SK-N-SH (cell line): ENCODE measurements around the gene UVRAG. TPM values are rescaled to one million over a fixed set of nuclear protein-coding genes. Genes with fewer than 3 reads are reported as not detected.

Experiments used
- CTCF ChIA-PET: fragments of 300-600, 350-600 bp; formaldehyde crosslinking; extraction: SDS; loops from one replicate; lab custom pipeline; 2021; lab: Yijun Ruan, JAX
- POLR2A ChIA-PET: fragments of 350-600 bp; sonication (Branson Sonifier 250); formaldehyde crosslinking; extraction: SDS; loops from one replicate; lab custom pipeline; 2020; ENCODE audit warnings: antibody characterized with exemption, inconsistent platforms; lab: Yijun Ruan, JAX
- DNase-seq: peaks from one replicate; pipeline ENCODE4 v3.0.0; 2012
- H2AFZ ChIP-seq: fragments of 200-600 bp; sonication (generic); 2 replicates; pipeline ENCODE4 v1.8.1; 2016; ENCODE audit warnings: antibody characterized with exemption, mild to moderate bottlenecking, low read depth
- H3F3A ChIP-seq: fragments of 200-600 bp; sonication (generic); replicated peaks from 2 replicates; pipeline ENCODE3; 2016; ENCODE audit warnings: antibody characterized with exemption, mild to moderate bottlenecking; ENCODE audit not compliant: insufficient read depth
- H3K27ac ChIP-seq, 2 experiments: fragments of 200-500 bp in 1 of 2; fragments of 200-600 bp in 1 of 2; sonication (Bioruptor generic) in 1 of 2; sonication (generic), shearing (Covaris generic) in 1 of 2; 2 replicates each; pipeline versions ENCODE4 v1.5.1 to v1.6.1; 2014 to 2016; ENCODE audit warnings: low read depth in 2 of 2, inconsistent platforms in 1 of 2, low read length in 1 of 2, mild to moderate bottlenecking in 1 of 2, mixed read lengths in 1 of 2
- H3K27me3 ChIP-seq: fragments of 200-600 bp; sonication (generic), shearing (Covaris generic); 2 replicates; pipeline ENCODE4 v1.6.1; 2016; ENCODE audit warnings: mixed run types; ENCODE audit not compliant: insufficient read depth
- H3K36me3 ChIP-seq, 2 experiments: fragments of 200-500 bp in 1 of 2; fragments of 200-600 bp in 1 of 2; sonication (Bioruptor generic) in 1 of 2; sonication (generic) in 1 of 2; replicated peaks in 1 of 2; 2 replicates each; pipeline versions ENCODE3 to v1.5.1; 2014 to 2016; ENCODE audit warnings: low read length in 1 of 2, mild to moderate bottlenecking in 1 of 2; ENCODE audit not compliant: insufficient read depth in 2 of 2, control insufficient read depth in 1 of 2
- H3K4me1 ChIP-seq, 2 experiments: fragments of 200-500 bp in 1 of 2; fragments of 200-600 bp in 1 of 2; sonication (Bioruptor generic) in 1 of 2; sonication (generic), shearing (Covaris generic) in 1 of 2; 2 replicates each; pipeline versions ENCODE4 v1.5.1 to v1.6.1; 2014 to 2016; ENCODE audit warnings: low read depth in 1 of 2, low read length in 1 of 2, mixed run types in 1 of 2; ENCODE audit not compliant: insufficient read depth in 2 of 2, control insufficient read depth in 1 of 2
- H3K4me2 ChIP-seq: fragments of 200-600 bp; sonication (generic), shearing (Covaris generic); 2 replicates; pipeline ENCODE4 v1.6.1; 2017; ENCODE audit warnings: mixed run types
- H3K4me3 ChIP-seq, 2 experiments: fragments of 200-500 bp in 1 of 2; fragments of 200-600 bp in 1 of 2; sonication (Bioruptor generic) in 1 of 2; sonication (generic), shearing (Covaris generic) in 1 of 2; 2 replicates each; pipeline versions ENCODE4 v1.5.1 to v1.8.1; 2014 to 2016; ENCODE audit warnings: low read depth in 2 of 2, inconsistent platforms in 1 of 2, low read length in 1 of 2, mild to moderate bottlenecking in 1 of 2, mixed read lengths in 1 of 2, moderate library complexity in 1 of 2
- H3K79me2 ChIP-seq: fragments of 200-600 bp; sonication (generic); 2 replicates; pipeline ENCODE4 v1.8.1; 2017; ENCODE audit warnings: mild to moderate bottlenecking; ENCODE audit not compliant: insufficient read depth
- H3K9ac ChIP-seq: fragments of 200-600 bp; sonication (generic); 2 replicates; pipeline ENCODE4 v1.6.1; 2017; ENCODE audit warnings: mixed run types
- H3K9me2 ChIP-seq: fragments of 200-600 bp; sonication (generic); 2 replicates; pipeline ENCODE4 v1.6.1; 2017; ENCODE audit warnings: mixed run types
- H3K9me3 ChIP-seq: fragments of 200-600 bp; sonication (generic); 2 replicates; pipeline ENCODE4 v1.6.1; 2017; ENCODE audit warnings: mixed run types, mild to moderate bottlenecking, moderate library complexity
- H4K20me1 ChIP-seq: fragments of 200-600 bp; sonication (generic); 2 replicates; pipeline ENCODE4 v1.6.1; 2017; ENCODE audit warnings: mild to moderate bottlenecking, mixed run types; ENCODE audit not compliant: insufficient read depth
- CHD2 ChIP-seq: fragments of 150-350 bp; IDR thresholded peaks from 2 replicates; pipeline ENCODE4 v1.6.1; 2018; ENCODE audit warnings: low read length; ENCODE audit not compliant: partially characterized antibody
- ELF1 ChIP-seq: IDR thresholded peaks from 2 replicates; pipeline ENCODE4 v1.4.0; 2012
- EP300 ChIP-seq, 2 experiments: IDR thresholded peaks; 2 replicates each; pipeline versions ENCODE4 v1.4.0 to v1.6.1; 2012; ENCODE audit warnings: borderline replicate concordance in 1 of 2, low read depth in 1 of 2, low read length in 1 of 2
- EZH2phosphoT487 ChIP-seq: fragments of 200-600 bp; sonication (generic); IDR thresholded peaks from 2 replicates; pipeline ENCODE4 v1.6.1; 2017; ENCODE audit warnings: low read depth, mixed run types, mild to moderate bottlenecking, antibody characterized with exemption, moderate library complexity, borderline replicate concordance
- FOSL2 ChIP-seq: IDR thresholded peaks from 2 replicates; pipeline ENCODE4 v1.4.0; 2012; ENCODE audit warnings: low read depth, mild to moderate bottlenecking, moderate library complexity, borderline replicate concordance
- FOXJ3 ChIP-seq: sonication (generic); formaldehyde crosslinking; IDR thresholded peaks from 2 replicates; pipeline ENCODE4 v1.5.1; 2020; ENCODE audit warnings: mild to moderate bottlenecking, missing genetic modification reagents
- FOXM1 ChIP-seq: IDR thresholded peaks from 2 replicates; pipeline ENCODE4 v1.4.0; 2012; ENCODE audit warnings: low read depth, mild to moderate bottlenecking
- GATA2 ChIP-seq: sonication (generic); formaldehyde crosslinking; IDR thresholded peaks from 2 replicates; pipeline ENCODE4 v1.5.0; 2020; ENCODE audit warnings: mild to moderate bottlenecking, missing genetic modification reagents
- IRF3 ChIP-seq: fragments of 150-350 bp; IDR thresholded peaks from 2 replicates; pipeline ENCODE4 v1.6.1; 2016; ENCODE audit warnings: mild to moderate bottlenecking, low read depth, low read length
- MAX ChIP-seq: IDR thresholded peaks from 2 replicates; pipeline ENCODE4 v1.4.0; 2012; ENCODE audit warnings: low read depth
- RXRA ChIP-seq: IDR thresholded peaks from 2 replicates; pipeline ENCODE4 v1.4.0; 2012; ENCODE audit warnings: low read depth, mild to moderate bottlenecking, borderline replicate concordance
- SIN3A ChIP-seq: IDR thresholded peaks from 2 replicates; pipeline ENCODE4 v1.6.1; 2012; ENCODE audit warnings: low read depth, mild to moderate bottlenecking, low read length, moderate library complexity, borderline replicate concordance
- WGBS: methylation state at CpG from one replicate; pipeline ENCODE4 v1.1.6; 2017; ENCODE audit warnings: low lambda C conversion rate; 5-methylcytosine and 5-hydroxymethylcytosine counted together
- polyA plus RNA-seq, 3 experiments: library from polyadenylated mRNA; depleted of rRNA; stranded (reverse); fragments of >200 nt; gene quantifications; 2 replicates each; pipeline ENCODE4 v1.2.3, GENCODE V29; 2012
- TF ChIP-seq, protein P1 (sequence below): fragments of 200-600 bp; sonication (generic); IDR thresholded peaks from 2 replicates; pipeline ENCODE4 v1.6.1; 2017; ENCODE audit warnings: antibody characterized with exemption, mild to moderate bottlenecking, moderate library complexity
- TF ChIP-seq, protein P2 (sequence below): IDR thresholded peaks from 2 replicates; pipeline ENCODE4 v1.6.1; 2012; ENCODE audit warnings: mild to moderate bottlenecking, low read depth, low read length, moderate library complexity

UVRAG gene
- polyA plus RNA-seq, 1 of the 3 experiments (the other 2 are of a cell fraction) = 5.8 TPM

DNA sequence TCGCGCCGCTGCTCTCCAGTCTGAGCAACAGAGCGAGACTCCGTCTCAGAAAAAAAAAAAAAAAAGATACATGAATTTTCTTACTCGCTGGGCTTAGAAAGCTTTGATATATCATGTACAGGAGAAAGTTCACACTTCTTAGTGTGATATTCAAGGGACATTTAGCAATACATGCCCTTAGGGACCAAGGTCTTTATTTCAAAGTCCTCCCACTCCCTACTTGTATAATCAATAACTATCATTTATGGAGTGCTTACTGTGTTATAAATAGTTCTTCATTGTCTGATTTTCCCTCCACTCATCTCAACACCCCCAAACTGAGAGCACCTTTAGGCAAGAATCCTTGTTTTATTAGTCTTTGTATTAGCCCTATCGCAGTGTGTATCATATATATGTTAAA, 103.3 kb downstream of the UVRAG start (continued):
- TF ChIP-seq IRF3 = no peak
- no peak for TF ChIP-seq CHD2
- no peak for TF ChIP-seq FOXM1

DNA sequence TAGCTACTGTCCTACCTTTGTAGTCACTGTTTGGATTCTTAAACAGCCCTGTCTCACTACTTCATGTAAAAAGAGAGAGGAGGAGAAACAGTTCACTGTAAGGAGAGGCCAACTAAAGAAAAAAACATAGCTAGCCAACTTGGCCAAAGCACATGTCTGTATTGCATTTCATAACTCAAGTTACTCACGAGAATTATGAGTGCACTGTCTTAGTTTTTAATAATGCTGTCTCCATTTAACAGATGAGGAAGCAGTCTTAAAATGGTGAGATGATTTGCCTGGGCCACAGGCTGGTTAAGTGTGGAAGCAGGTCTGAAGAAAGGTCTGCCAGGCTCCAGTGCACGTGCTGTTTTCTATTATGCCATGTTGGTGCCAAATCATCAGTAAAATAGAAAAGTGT, 104.5 kb downstream of the UVRAG start:
- H3K27me3 ChIP-seq = no peaks in the 10 kb centered on the region
- no peaks in the 10 kb centered on the region for H3K9me3 ChIP-seq
- no peaks in the 10 kb centered on the region for H3K79me2 ChIP-seq
- no peak overlapping the region for H3K9ac ChIP-seq
- no peak overlapping the region for H3K4me3 ChIP-seq
- peaks cover 2 to 4% of the 10 kb centered on the region in 2 experiments; a peak in 3 of 4 replicates for H3K4me1 ChIP-seq
- CTCF ChIA-PET = interaction anchor here (0.5 to 1.8 kb wide), 5 partner anchors 30 to 400 kb away, joined by 3 to 6 read pairs (median 3); no protein-coding TSS in a partner anchor
- no peak overlapping the region for H2AFZ ChIP-seq
- peaks cover 0 to 3% of the 10 kb centered on the region in 2 experiments for H3K36me3 ChIP-seq
- 69% methylated on average over 2 of the region's 2 CpGs for WGBS
- DNase-seq = no peak
- H3K9me2 ChIP-seq = no peaks in the 10 kb centered on the region
- TF ChIP-seq ELF1 = no peak
- TF ChIP-seq SIN3A = no peak
- TF ChIP-seq GATA2 (CRISPR knock-in tag) = no peak
- TF ChIP-seq, protein P1, sequence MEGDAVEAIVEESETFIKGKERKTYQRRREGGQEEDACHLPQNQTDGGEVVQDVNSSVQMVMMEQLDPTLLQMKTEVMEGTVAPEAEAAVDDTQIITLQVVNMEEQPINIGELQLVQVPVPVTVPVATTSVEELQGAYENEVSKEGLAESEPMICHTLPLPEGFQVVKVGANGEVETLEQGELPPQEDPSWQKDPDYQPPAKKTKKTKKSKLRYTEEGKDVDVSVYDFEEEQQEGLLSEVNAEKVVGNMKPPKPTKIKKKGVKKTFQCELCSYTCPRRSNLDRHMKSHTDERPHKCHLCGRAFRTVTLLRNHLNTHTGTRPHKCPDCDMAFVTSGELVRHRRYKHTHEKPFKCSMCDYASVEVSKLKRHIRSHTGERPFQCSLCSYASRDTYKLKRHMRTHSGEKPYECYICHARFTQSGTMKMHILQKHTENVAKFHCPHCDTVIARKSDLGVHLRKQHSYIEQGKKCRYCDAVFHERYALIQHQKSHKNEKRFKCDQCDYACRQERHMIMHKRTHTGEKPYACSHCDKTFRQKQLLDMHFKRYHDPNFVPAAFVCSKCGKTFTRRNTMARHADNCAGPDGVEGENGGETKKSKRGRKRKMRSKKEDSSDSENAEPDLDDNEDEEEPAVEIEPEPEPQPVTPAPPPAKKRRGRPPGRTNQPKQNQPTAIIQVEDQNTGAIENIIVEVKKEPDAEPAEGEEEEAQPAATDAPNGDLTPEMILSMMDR = no peak
- no peak for TF ChIP-seq EZH2phosphoT487
- no peak for TF ChIP-seq FOSL2
- TF ChIP-seq RXRA = no peak
- TF ChIP-seq, protein P2, sequence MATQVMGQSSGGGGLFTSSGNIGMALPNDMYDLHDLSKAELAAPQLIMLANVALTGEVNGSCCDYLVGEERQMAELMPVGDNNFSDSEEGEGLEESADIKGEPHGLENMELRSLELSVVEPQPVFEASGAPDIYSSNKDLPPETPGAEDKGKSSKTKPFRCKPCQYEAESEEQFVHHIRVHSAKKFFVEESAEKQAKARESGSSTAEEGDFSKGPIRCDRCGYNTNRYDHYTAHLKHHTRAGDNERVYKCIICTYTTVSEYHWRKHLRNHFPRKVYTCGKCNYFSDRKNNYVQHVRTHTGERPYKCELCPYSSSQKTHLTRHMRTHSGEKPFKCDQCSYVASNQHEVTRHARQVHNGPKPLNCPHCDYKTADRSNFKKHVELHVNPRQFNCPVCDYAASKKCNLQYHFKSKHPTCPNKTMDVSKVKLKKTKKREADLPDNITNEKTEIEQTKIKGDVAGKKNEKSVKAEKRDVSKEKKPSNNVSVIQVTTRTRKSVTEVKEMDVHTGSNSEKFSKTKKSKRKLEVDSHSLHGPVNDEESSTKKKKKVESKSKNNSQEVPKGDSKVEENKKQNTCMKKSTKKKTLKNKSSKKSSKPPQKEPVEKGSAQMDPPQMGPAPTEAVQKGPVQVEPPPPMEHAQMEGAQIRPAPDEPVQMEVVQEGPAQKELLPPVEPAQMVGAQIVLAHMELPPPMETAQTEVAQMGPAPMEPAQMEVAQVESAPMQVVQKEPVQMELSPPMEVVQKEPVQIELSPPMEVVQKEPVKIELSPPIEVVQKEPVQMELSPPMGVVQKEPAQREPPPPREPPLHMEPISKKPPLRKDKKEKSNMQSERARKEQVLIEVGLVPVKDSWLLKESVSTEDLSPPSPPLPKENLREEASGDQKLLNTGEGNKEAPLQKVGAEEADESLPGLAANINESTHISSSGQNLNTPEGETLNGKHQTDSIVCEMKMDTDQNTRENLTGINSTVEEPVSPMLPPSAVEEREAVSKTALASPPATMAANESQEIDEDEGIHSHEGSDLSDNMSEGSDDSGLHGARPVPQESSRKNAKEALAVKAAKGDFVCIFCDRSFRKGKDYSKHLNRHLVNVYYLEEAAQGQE = no peak
- TF ChIP-seq MAX = no peak
- no peak for TF ChIP-seq EP300 (IDR thresholded peaks at IDR 0.05; ENCODE audit: borderline replicate concordance in 1 of 2, low read depth in 1 of 2, low read length in 1 of 2)
- no peak for TF ChIP-seq FOXJ3 (CRISPR knock-in tag)
- TF ChIP-seq IRF3 = no peak
- TF ChIP-seq, all 33 proteins: peak for 0
- no peaks in the 10 kb centered on the region for H3F3A ChIP-seq
- no peaks in the 10 kb centered on the region for H4K20me1 ChIP-seq
- no peak overlapping the region for H3K4me2 ChIP-seq
- no peak overlapping the region; a peak in 2 of 4 replicates for H3K27ac ChIP-seq
- POLR2A ChIA-PET = no interaction called here
